NCI-H748 (cell line): ENCODE results near the gene PPP1R9A.

Experiments used
- DNase-seq: peaks from one replicate; lab custom pipeline; 2025; ENCODE audit not compliant: unreplicated experiment; lab: John Stamatoyannopoulos, UW

The PPP1R9A gene

GRCh38 chr7:94907026-94907810 lies at the start of gene PPP1R9A:
Gene PPP1R9A, plus strand, starts transcription at chr7:94907594. Its CDS starts 2,520 bp downstream, at chr7:94910114.
- peak; percentile 76 for DNase-seq

DNA sequence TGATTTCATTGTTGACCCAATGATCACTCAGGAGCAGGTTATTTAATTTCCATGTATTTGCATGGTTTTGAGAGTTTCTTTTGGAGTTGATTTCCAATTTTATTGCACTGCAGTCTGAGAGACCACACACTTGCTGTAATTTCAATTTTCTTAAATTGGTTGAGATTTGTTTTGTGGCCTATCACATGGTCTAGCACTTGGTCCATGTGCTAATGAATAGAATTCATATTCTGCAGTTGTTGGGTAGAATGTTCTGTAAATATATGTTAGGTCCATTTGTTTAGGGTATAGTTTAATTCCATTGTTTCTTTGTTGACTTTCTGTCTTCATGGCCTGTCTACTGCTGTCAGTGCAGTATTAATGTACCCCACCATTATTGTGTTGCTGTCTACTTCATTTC lies 36.3 kb upstream of the PPP1R9A start:
- DNase-seq = no peak

DNA sequence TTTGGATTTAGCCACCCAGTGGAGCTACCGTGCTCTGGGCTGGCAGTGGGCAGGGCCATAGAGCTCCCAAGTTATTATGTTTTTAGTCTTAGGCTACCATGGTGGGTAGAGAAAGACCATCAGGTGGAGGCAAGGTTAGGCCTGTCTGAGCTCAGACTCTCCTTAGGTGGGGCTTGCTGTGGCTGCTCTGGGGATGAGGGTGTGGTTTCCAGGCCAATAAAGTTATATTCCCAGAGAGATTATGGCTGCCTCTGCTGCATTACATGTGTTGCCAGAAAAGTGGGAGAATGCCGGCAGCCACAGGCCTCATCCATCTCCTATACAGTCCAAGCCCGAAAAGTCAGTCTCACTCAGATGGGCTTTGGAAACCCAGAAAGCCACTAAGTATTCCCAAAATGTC lies 34.2 kb upstream of the PPP1R9A start:
- DNase-seq = no peak

DNA sequence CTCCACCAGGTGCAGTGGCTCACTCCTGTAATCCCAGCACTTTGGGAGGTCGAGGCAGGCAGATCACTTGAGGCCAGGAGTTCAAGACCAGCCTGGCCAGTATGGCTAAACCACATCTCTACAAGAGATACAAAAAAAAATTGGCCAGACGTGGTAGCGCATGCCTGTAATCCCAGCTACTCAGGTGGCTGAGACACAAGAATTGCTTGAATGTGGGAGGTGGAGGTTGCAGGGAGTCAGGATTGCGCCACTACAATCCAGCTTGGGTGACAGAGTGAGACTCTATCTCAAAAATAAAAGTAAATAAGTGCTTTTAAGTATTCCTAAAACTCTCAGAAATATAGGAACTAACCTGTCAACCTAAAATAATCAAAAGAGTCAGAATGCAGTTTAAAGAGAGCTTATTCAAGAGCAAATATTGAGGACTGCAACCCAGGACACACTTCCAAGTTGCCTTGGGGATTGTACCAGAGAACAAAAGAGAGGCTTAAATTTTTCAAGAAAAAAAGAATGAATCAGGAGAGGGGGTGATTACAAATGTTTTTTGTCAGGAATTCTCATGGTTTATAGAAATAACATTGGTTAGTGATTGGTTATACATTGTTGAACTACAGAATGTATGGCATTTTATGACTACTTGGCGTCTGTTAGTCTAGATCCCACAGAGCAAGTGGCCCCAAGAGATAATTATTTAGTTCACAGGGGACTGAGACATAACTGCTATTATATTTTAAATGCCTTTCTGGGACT lies 33.2 kb upstream of the PPP1R9A start:
- DNase-seq = no peak

DNA sequence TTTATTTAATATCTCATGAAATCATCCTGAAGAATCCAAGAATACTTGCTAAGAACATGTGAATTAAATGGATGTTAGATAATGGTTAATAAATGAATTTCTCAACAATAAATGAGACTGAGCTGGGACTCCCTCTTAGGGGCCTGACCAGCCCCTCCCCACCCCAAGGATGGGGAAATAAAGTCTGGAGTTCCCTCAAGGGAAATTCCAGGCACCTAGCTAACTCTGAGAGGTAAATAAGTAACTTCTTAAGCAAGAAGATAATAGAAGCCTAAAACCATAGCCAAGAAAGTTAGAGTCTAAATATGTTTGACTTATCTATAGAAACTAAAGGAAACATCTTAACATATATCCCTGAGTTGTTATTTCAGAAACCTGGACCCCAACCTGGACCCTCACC lies 32.2 kb upstream of the PPP1R9A start:
- no peak for DNase-seq

- DNase-seq = no peak
These were observed 29.4 kb upstream of the PPP1R9A start for GRCh38 chr7:94877731-94878670.

DNA sequence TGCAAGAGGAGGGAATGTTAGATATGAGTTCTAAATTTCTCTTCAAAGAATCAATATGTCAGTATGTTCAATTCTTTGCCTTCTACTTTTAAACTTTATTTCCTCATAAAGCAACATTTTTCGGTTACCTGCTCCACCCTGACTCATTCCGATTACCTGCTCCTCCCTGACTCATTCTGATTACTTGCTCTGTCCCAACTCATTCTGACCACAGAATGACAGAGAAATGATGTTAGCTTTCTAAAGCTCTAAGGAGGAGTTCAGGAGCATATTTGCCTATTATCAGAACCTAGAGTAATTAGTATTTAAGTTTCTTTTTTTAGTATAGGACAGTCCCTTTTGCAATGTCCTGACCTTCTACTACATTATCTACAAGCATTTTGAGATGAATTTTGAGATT lies 24.5 kb upstream of the PPP1R9A start:
- DNase-seq = no peak

- peak; percentile 12 for DNase-seq
These were observed 23.8 kb upstream of the PPP1R9A start for GRCh38 chr7:94883616-94884015.

- DNase-seq = peak; percentile 54
These were observed 18.8 kb upstream of the PPP1R9A start for GRCh38 chr7:94888551-94888950.

- DNase-seq = no peak
These were observed 18.3 kb upstream of the PPP1R9A start for GRCh38 chr7:94888995-94889523.

GRCh38 chr7:94890216-94890615 lies 17.2 kb upstream of the PPP1R9A start:
- no peak for DNase-seq

- no peak for DNase-seq
These were observed 13.7 kb upstream of the PPP1R9A start for GRCh38 chr7:94893661-94894060.

DNA sequence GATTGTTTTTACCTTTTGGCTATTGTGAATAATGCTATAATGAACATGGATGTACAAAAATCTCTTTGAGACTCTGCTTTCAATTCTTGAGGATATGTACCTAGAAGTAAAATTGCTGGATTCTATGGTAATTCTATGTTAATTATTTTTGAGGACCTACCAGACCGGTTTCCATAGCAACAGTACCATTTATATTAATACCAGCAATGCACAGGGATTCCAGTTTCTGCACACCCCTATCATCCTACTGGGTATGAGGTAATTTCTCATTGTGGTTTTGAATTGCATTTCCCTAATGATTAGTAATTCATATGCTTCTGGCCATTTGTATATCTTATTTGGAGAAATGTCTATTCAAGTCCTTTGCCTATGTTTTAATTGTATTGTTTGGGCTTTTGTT lies 9.9 kb upstream of the PPP1R9A start:
- DNase-seq = peak; percentile 26

DNA sequence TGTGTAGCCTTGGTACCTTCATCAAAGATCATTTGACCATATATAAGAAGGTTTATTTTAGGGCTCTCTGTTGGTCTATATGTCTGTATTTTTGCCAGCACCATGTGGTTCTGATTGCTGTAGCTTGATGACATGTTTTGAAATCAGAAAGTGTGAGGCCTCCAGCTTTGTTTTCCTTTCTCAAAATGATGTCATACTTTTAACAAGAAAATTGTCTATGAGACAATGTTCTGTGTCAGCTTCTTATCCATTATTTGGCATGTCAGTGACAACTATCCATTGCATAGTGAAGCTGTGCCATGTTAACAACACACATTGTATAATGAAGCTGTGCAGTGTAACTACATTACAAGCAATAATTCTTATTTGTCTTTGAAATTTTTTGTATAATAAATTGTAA lies 9.1 kb upstream of the PPP1R9A start:
- DNase-seq = no peak

GRCh38 chr7:94901981-94902380 lies 5.4 kb upstream of the PPP1R9A start:
- peak; percentile 32 for DNase-seq

GRCh38 chr7:94903971-94904370 lies 3.4 kb upstream of the PPP1R9A start:
- DNase-seq = no peak

GRCh38 chr7:94904982-94905381 lies 2.4 kb upstream of the PPP1R9A start:
- DNase-seq = no peak

GRCh38 chr7:94906065-94906851 lies 1.1 kb upstream of the PPP1R9A start:
- no peak for DNase-seq

DNA sequence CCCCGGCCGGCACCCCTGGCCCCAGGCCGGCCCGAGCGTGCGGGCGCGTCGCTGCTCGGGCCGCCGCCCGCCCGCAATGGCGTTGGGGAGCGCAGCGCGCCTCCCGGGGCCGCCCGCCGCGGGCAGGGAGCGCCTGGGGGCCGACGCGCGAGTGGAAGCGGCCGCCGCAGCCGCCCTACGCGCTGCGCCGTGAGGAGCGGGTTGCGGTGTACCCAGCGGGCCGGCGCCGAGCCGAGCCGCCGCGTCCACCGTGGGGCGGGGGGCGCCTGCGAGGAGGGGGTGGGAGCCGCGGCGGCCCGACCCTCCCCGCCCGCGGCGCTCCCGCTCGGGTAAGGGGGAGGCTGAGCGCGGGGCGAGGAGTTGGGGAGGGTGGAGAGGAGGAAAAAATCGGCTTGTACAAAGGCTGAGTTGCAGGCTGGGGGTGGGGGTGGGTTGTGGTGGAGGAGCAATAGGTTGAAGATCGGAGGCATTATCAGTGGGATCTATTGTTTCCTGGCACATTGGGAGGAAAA lies 473 bp downstream of the PPP1R9A start:
- DNase-seq = peak; percentile 75
